ENCODE data around the gene RPS6KA4.

DNA sequence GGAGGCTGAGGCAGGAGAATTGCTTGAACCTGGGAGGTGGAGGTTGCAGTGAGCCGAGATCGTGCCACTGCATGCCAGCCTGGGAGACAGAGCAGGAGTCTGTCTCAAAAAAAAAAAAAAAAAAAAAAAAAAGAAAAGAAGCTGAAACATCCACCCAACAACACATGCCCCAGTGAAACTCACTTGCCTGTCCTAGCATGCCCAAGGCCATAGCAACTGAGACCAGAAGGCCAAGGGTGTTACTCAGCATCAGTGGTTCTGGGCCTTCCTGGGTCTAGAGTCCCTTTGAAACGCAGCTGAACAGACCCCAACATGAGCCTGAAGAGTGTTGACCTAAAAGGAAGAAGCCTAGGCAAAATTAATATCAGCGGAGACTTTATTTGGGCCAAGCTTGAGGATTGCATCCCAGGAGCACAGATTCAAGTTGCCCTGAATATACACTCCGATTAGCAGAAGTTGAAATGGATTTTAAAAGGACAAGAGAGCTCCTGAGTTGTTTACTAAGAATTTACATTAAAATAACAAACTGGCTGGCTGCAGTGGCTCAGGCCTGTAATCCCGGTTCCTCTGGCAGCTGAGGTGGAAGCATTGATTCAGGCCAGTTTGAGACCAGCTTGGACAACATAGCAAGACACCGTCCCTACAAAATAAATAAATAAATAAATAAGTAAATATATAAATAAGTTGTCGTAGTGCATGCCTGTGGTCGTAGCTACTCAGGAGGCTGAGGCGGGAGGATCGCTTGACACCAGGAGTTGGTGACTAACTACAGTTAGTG is 34.1 kb upstream of the RPS6KA4 start:
- TF ChIP-seq, protein P1, sequence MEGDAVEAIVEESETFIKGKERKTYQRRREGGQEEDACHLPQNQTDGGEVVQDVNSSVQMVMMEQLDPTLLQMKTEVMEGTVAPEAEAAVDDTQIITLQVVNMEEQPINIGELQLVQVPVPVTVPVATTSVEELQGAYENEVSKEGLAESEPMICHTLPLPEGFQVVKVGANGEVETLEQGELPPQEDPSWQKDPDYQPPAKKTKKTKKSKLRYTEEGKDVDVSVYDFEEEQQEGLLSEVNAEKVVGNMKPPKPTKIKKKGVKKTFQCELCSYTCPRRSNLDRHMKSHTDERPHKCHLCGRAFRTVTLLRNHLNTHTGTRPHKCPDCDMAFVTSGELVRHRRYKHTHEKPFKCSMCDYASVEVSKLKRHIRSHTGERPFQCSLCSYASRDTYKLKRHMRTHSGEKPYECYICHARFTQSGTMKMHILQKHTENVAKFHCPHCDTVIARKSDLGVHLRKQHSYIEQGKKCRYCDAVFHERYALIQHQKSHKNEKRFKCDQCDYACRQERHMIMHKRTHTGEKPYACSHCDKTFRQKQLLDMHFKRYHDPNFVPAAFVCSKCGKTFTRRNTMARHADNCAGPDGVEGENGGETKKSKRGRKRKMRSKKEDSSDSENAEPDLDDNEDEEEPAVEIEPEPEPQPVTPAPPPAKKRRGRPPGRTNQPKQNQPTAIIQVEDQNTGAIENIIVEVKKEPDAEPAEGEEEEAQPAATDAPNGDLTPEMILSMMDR (conservative IDR thresholded peaks at IDR 0.05; ENCODE audit: low read length), result no peak
- no peak for TF ChIP-seq EZH2phosphoT487 (IDR thresholded peaks at IDR 0.05; ENCODE audit: borderline replicate concordance, low read depth, low read length)

All from OCI-LY7 (cell line).